ENCODE results near the gene CCDC33.

CCDC33 gene

GRCh38 chr15:74235962-74236361, at the start of gene CCDC33:
CCDC33 (plus strand) TSS chr15:74236326; CDS start chr15:74236720, 394 bp downstream.
- DNase-seq: no peak

- no peak for DNase-seq
Measured at GRCh38 chr15:74188216-74188615, 47.9 kb upstream of the CCDC33 start.

- no peak for DNase-seq
Measured at GRCh38 chr15:74191798-74192197, 44.3 kb upstream of the CCDC33 start.

- DNase-seq: no peak
Measured at GRCh38 chr15:74192751-74193150, 43.4 kb upstream of the CCDC33 start.

GRCh38 chr15:74193299-74193718, 42.8 kb upstream of the CCDC33 start:
- DNase-seq: no peak

- DNase-seq: no peak
Measured at GRCh38 chr15:74193905-74194304, 42.2 kb upstream of the CCDC33 start.

- no peak for DNase-seq
Measured at GRCh38 chr15:74194572-74195559, 41.3 kb upstream of the CCDC33 start.

GRCh38 chr15:74196175-74196574, 40.0 kb upstream of the CCDC33 start:
- DNase-seq: no peak

GRCh38 chr15:74197176-74197965, 38.8 kb upstream of the CCDC33 start:
- no peak for DNase-seq

GRCh38 chr15:74199297-74199652, 36.9 kb upstream of the CCDC33 start:
- DNase-seq: no peak

GRCh38 chr15:74200412-74200815, 35.7 kb upstream of the CCDC33 start:
- no peak for DNase-seq

- no peak for DNase-seq
Measured at GRCh38 chr15:74200871-74201419, 35.2 kb upstream of the CCDC33 start.

- no peak for DNase-seq
Measured at GRCh38 chr15:74201710-74202420, 34.3 kb upstream of the CCDC33 start.

- no peak for DNase-seq
Measured at GRCh38 chr15:74202452-74203401, 33.4 kb upstream of the CCDC33 start, which contains the start of gene STRA6. STRA6 (minus strand) TSS chr15:74202787; CDS start chr15:74202267, 520 bp downstream.

- DNase-seq: no peak
Measured at GRCh38 chr15:74203914-74204431, 32.2 kb upstream of the CCDC33 start.

- no peak for DNase-seq
Measured at GRCh38 chr15:74205582-74205947, 30.6 kb upstream of the CCDC33 start.

- no peak for DNase-seq
Measured at GRCh38 chr15:74206801-74207281, 29.3 kb upstream of the CCDC33 start.

- DNase-seq: no peak
Measured at GRCh38 chr15:74207652-74208440, 28.3 kb upstream of the CCDC33 start.

- no peak for DNase-seq
Measured at GRCh38 chr15:74208496-74208895, 27.6 kb upstream of the CCDC33 start.

GRCh38 chr15:74208901-74209559, 27.1 kb upstream of the CCDC33 start:
- DNase-seq: no peak
